Neural cell (in vitro differentiated cells): ENCODE measurements around the gene DPP6. TPM values are rescaled to one million over a fixed set of nuclear protein-coding genes. Genes with fewer than 3 reads are reported as not detected.

Source experiments
- H2AFZ ChIP-seq: fragments of 200-600, 300-800 bp; sonication (generic), shearing (Covaris generic); 2 replicates; pipeline ENCODE4 v1.6.0; 2014; ENCODE audit warnings: low read depth, mild to moderate bottlenecking, antibody characterized with exemption, low read length, moderate library complexity
- H3F3A ChIP-seq: fragments of 200-600 bp; shearing (Covaris generic); 2 replicates; pipeline ENCODE4 v1.6.1; 2016; ENCODE audit warnings: mild to moderate bottlenecking, moderate library complexity, mixed read lengths, antibody characterized with exemption, low read length; ENCODE audit not compliant: insufficient read depth, poor library complexity, severe bottlenecking
- H3K27ac ChIP-seq: fragments of 200-600, 300-800 bp; sonication (generic), shearing (Covaris generic); 2 replicates; pipeline ENCODE4 v1.5.1; 2014; ENCODE audit warnings: mild to moderate bottlenecking, low read length, moderate library complexity
- H3K27me3 ChIP-seq: fragments of 300-800, 200-600 bp; sonication (generic), shearing (Covaris generic); 2 replicates; pipeline ENCODE4 v1.6.0; 2014; ENCODE audit warnings: mild to moderate bottlenecking, low read depth, low read length, moderate library complexity; ENCODE audit not compliant: insufficient read depth
- H3K36me3 ChIP-seq: fragments of 300-800, 200-600 bp; sonication (generic), shearing (Covaris generic); 2 replicates; pipeline ENCODE4 v1.5.1; 2014; ENCODE audit warnings: mild to moderate bottlenecking, antibody characterized with exemption, low read length, moderate library complexity; ENCODE audit not compliant: insufficient read depth
- H3K4me2 ChIP-seq: fragments of 300-800, 200-600 bp; sonication (generic), shearing (Covaris generic); 2 replicates; pipeline ENCODE4 v1.6.0; 2014; ENCODE audit warnings: mild to moderate bottlenecking, low read length
- H3K4me3 ChIP-seq: fragments of 300-800, 200-600 bp; sonication (generic), shearing (Covaris generic); 2 replicates; pipeline ENCODE4 v1.5.1; 2014; ENCODE audit warnings: mild to moderate bottlenecking, low read length, moderate library complexity
- H3K79me2 ChIP-seq: fragments of 200-600 bp; shearing (Covaris generic); replicated peaks from 2 replicates; pipeline ENCODE4 v1.6.0; 2014; ENCODE audit warnings: mild to moderate bottlenecking, low read length, moderate library complexity; ENCODE audit not compliant: insufficient read depth
- H3K9ac ChIP-seq: fragments of 300-800, 200-600 bp; sonication (generic), shearing (Covaris generic); 2 replicates; pipeline ENCODE4 v1.6.1; 2016; ENCODE audit warnings: mild to moderate bottlenecking, low read length, mixed read lengths
- H3K9me2 ChIP-seq: fragments of 200-600 bp; shearing (Covaris generic); 2 replicates; pipeline ENCODE4 v1.6.1; 2016; ENCODE audit warnings: mild to moderate bottlenecking, low read length, mixed read lengths; ENCODE audit not compliant: insufficient read depth
- H3K9me3 ChIP-seq: fragments of 200-600, 300-800 bp; sonication (generic), shearing (Covaris generic); 2 replicates; pipeline ENCODE4 v1.6.1; 2016; ENCODE audit warnings: mild to moderate bottlenecking, mixed run types, low read length, moderate library complexity, mixed read lengths
- H4K20me1 ChIP-seq: fragments of 200-600 bp; shearing (Covaris generic); 2 replicates; pipeline ENCODE4 v1.6.1; 2016; ENCODE audit warnings: mild to moderate bottlenecking, mixed run types; ENCODE audit not compliant: insufficient read depth
- EP300 ChIP-seq: fragments of 450-650 bp; conservative IDR thresholded peaks from 2 replicates; pipeline ENCODE4 v1.6.1; 2014; ENCODE audit warnings: antibody characterized with exemption, mild to moderate bottlenecking, moderate library complexity; ENCODE audit not compliant: poor library complexity, severe bottlenecking
- EZH2 ChIP-seq: fragments of 200-600, 300-800 bp; shearing (Covaris generic), sonication (generic); IDR thresholded peaks from 2 replicates; pipeline ENCODE4 v1.6.1; 2014; ENCODE audit warnings: antibody characterized with exemption, low read length, borderline replicate concordance, mild to moderate bottlenecking; ENCODE audit not compliant: insufficient read depth, poor library complexity, severe bottlenecking
- MXI1 ChIP-seq: fragments of 450-650 bp; conservative IDR thresholded peaks from 2 replicates; pipeline ENCODE4 v1.6.1; 2014; ENCODE audit warnings: antibody characterized with exemption, mild to moderate bottlenecking; ENCODE audit not compliant: poor library complexity, severe bottlenecking
- POLR2AphosphoS5 ChIP-seq: IDR thresholded peaks from 2 replicates; pipeline ENCODE4 v1.6.1; 2012
- RAD21 ChIP-seq: fragments of 450-650 bp; conservative IDR thresholded peaks from 2 replicates; pipeline ENCODE4 v1.6.1; 2014; ENCODE audit warnings: antibody characterized with exemption, mild to moderate bottlenecking, moderate library complexity
- SMC3 ChIP-seq: fragments of 450-650 bp; conservative IDR thresholded peaks from 2 replicates; pipeline ENCODE4 v1.6.1; 2014; ENCODE audit warnings: antibody characterized with exemption, mild to moderate bottlenecking, moderate library complexity; ENCODE audit not compliant: poor library complexity
- TAF1 ChIP-seq: IDR thresholded peaks from 2 replicates; pipeline ENCODE4 v1.6.1; 2012; ENCODE audit warnings: low read depth
- polyA plus RNA-seq: library from polyadenylated mRNA; depleted of rRNA; stranded (reverse); fragments of >200 nt; gene quantifications from 2 replicates; pipeline ENCODE4 v1.2.3, GENCODE V29; 2014
- TF ChIP-seq, protein P1 (sequence below): IDR thresholded peaks from 2 replicates; pipeline ENCODE4 v1.6.1; 2012; ENCODE audit warnings: borderline replicate concordance
- TF ChIP-seq, protein P2 (sequence below): fragments of 450-650 bp; IDR thresholded peaks from 2 replicates; pipeline ENCODE4 v1.5.1; 2014; ENCODE audit warnings: antibody characterized with exemption, mild to moderate bottlenecking, moderate library complexity; ENCODE audit not compliant: poor library complexity, severe bottlenecking

The DPP6 gene
- polyA plus RNA-seq, 1 donor from 2014 or later: 20.4 TPM

DNA sequence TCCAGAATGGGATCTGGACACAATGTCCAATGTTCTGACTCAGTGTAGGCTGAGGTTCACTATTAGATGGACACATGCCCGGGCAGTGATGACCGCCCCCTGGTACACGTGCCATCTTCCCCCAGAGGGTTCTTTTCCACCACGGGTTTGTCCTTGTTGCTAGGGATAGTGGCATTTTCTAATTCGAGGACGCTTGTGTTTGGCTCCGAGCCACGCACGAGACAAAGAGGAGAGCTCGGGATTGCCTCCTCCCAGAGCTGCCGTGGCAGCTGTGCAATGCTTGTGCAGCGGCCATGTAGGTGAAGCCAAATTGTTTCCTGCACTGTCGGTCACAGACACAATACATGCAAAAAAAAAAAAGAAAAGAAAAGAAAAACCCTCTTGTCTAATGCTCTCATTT is 743.2 kb downstream of the DPP6 start:
- H3K4me2 ChIP-seq: no peak overlapping the region
- no peaks in the 10 kb centered on the region for H3K9me3 ChIP-seq
- no peaks in the 10 kb centered on the region for H3F3A ChIP-seq
- no peaks in the 10 kb centered on the region for H4K20me1 ChIP-seq
- no peak overlapping the region for H3K9ac ChIP-seq
- TF ChIP-seq EZH2: no peak
- no peak for TF ChIP-seq EP300
- TF ChIP-seq POLR2AphosphoS5: no peak
- no peak for TF ChIP-seq MXI1
- TF ChIP-seq, protein P1, sequence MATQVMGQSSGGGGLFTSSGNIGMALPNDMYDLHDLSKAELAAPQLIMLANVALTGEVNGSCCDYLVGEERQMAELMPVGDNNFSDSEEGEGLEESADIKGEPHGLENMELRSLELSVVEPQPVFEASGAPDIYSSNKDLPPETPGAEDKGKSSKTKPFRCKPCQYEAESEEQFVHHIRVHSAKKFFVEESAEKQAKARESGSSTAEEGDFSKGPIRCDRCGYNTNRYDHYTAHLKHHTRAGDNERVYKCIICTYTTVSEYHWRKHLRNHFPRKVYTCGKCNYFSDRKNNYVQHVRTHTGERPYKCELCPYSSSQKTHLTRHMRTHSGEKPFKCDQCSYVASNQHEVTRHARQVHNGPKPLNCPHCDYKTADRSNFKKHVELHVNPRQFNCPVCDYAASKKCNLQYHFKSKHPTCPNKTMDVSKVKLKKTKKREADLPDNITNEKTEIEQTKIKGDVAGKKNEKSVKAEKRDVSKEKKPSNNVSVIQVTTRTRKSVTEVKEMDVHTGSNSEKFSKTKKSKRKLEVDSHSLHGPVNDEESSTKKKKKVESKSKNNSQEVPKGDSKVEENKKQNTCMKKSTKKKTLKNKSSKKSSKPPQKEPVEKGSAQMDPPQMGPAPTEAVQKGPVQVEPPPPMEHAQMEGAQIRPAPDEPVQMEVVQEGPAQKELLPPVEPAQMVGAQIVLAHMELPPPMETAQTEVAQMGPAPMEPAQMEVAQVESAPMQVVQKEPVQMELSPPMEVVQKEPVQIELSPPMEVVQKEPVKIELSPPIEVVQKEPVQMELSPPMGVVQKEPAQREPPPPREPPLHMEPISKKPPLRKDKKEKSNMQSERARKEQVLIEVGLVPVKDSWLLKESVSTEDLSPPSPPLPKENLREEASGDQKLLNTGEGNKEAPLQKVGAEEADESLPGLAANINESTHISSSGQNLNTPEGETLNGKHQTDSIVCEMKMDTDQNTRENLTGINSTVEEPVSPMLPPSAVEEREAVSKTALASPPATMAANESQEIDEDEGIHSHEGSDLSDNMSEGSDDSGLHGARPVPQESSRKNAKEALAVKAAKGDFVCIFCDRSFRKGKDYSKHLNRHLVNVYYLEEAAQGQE: no peak
- TF ChIP-seq RAD21: no peak
- TF ChIP-seq TAF1: no peak
- TF ChIP-seq, protein P2, sequence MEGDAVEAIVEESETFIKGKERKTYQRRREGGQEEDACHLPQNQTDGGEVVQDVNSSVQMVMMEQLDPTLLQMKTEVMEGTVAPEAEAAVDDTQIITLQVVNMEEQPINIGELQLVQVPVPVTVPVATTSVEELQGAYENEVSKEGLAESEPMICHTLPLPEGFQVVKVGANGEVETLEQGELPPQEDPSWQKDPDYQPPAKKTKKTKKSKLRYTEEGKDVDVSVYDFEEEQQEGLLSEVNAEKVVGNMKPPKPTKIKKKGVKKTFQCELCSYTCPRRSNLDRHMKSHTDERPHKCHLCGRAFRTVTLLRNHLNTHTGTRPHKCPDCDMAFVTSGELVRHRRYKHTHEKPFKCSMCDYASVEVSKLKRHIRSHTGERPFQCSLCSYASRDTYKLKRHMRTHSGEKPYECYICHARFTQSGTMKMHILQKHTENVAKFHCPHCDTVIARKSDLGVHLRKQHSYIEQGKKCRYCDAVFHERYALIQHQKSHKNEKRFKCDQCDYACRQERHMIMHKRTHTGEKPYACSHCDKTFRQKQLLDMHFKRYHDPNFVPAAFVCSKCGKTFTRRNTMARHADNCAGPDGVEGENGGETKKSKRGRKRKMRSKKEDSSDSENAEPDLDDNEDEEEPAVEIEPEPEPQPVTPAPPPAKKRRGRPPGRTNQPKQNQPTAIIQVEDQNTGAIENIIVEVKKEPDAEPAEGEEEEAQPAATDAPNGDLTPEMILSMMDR: no peak
- no peak for TF ChIP-seq SMC3
- no peaks in the 10 kb centered on the region for H3K9me2 ChIP-seq
- no peak overlapping the region for H3K4me3 ChIP-seq
- H2AFZ ChIP-seq: no peak overlapping the region
- H3K27ac ChIP-seq: no peak overlapping the region
- H3K36me3 ChIP-seq: no peaks in the 10 kb centered on the region
- H3K27me3 ChIP-seq: no peaks in the 10 kb centered on the region
- no peaks in the 10 kb centered on the region for H3K79me2 ChIP-seq

DNA sequence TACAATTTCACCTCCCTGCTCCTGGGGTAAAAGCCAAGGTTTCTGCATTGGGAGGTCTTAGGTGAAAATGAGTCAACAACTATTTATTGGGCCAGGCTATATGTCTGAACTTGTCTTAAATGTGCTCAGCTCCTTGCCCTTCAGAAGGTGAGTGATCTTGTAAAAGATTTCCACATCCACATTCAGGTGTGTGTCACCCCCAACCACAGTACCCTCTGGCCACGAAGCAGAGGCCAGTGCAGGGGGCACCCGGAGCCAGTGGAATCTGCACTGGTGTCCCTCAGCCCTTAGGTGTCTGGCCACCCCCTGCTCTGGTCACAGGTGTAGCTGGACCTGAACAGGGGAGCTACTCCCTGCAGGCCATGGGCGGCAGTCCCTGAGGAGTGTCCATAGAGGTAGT is 752.3 kb downstream of the DPP6 start:
- Histone ChIP-seq H3K79me2 (no peaks in the 10 kb centered on the region), H3K4me3 (no peak overlapping the region), H4K20me1 (no peaks in the 10 kb centered on the region), H3K9ac (no peak overlapping the region), H3K9me2 (no peaks in the 10 kb centered on the region), H3K9me3 (no peaks in the 10 kb centered on the region), H3K36me3 (no peaks in the 10 kb centered on the region), H2AFZ (no peak overlapping the region), H3K27me3 (no peaks in the 10 kb centered on the region), H3F3A (no peaks in the 10 kb centered on the region), H3K4me2 (no peak overlapping the region), H3K27ac (no peak overlapping the region)
- TF ChIP-seq, protein P2: no peak
- TF ChIP-seq EP300: no peak
- no peak for TF ChIP-seq RAD21
- TF ChIP-seq EZH2: no peak
- TF ChIP-seq TAF1: no peak
- TF ChIP-seq MXI1: no peak
- TF ChIP-seq, protein P1: no peak
- TF ChIP-seq POLR2AphosphoS5: no peak
- TF ChIP-seq SMC3: no peak
